Trophoblast cell (in vitro differentiated cells and primary cell): ENCODE data around the gene HECTD4.
"Not testable (repeated sequence)": the region's sequence is repeated elsewhere in the genome, so short reads cannot be mapped to it uniquely, and the experiment has no call there.

Source experiments
- DNase-seq, 2 donors: peaks; one replicate each; pipeline ENCODE4 v3.0.0-alpha.2; 2016
- H2AFZ ChIP-seq: 2 replicates; pipeline ENCODE4 v1.6.1; 2013; ENCODE audit warnings: low read length, moderate library complexity, mild to moderate bottlenecking; ENCODE audit not compliant: insufficient read depth, poor library complexity
- H2AK5ac ChIP-seq: 2 replicates; pipeline ENCODE4 v1.6.1; 2013; ENCODE audit warnings: mild to moderate bottlenecking, low read length
- H2BK120ac ChIP-seq: 2 replicates; pipeline ENCODE4 v1.6.1; 2013; ENCODE audit warnings: low read length, mild to moderate bottlenecking, moderate library complexity; ENCODE audit not compliant: insufficient read depth, poor library complexity
- H2BK12ac ChIP-seq: 2 replicates; pipeline ENCODE4 v1.6.1; 2013; ENCODE audit warnings: mild to moderate bottlenecking, low read length, moderate library complexity
- H2BK5ac ChIP-seq: 2 replicates; pipeline ENCODE4 v1.6.1; 2013; ENCODE audit warnings: low read length, low read depth, moderate library complexity, mild to moderate bottlenecking; ENCODE audit not compliant: poor library complexity
- H3K14ac ChIP-seq: 2 replicates; pipeline ENCODE4 v1.6.1; 2013; ENCODE audit warnings: mild to moderate bottlenecking, low read length
- H3K18ac ChIP-seq: 2 replicates; pipeline ENCODE4 v1.6.1; 2013; ENCODE audit warnings: mild to moderate bottlenecking, low read length
- H3K23ac ChIP-seq: 2 replicates; pipeline ENCODE4 v1.6.1; 2013; ENCODE audit warnings: low read length
- H3K27ac ChIP-seq: 2 replicates; pipeline ENCODE4 v1.5.1; 2013; ENCODE audit warnings: low read depth, mild to moderate bottlenecking, inconsistent platforms, low read length, moderate library complexity
- H3K27me3 ChIP-seq: 2 replicates; pipeline ENCODE4 v1.6.1; 2013; ENCODE audit warnings: inconsistent platforms, mild to moderate bottlenecking, low read length, moderate library complexity; ENCODE audit not compliant: insufficient read depth
- H3K36me3 ChIP-seq, 2 experiments: 1 replicate in 1 of 2; 2 replicates in 1 of 2; pipeline ENCODE4 v1.6.1; 2013; ENCODE audit warnings: low read length in 2 of 2, mild to moderate bottlenecking in 2 of 2, moderate library complexity in 1 of 2; ENCODE audit not compliant: insufficient read depth in 2 of 2, control insufficient read depth in 1 of 2
- H3K4ac ChIP-seq: 2 replicates; pipeline ENCODE4 v1.6.1; 2013; ENCODE audit warnings: low read depth, mild to moderate bottlenecking, low read length, moderate library complexity
- H3K4me1 ChIP-seq, 2 experiments: 1 replicate in 1 of 2; 2 replicates in 1 of 2; pipeline ENCODE4 v1.6.1; 2013; ENCODE audit warnings: low read length in 2 of 2, mild to moderate bottlenecking in 2 of 2, moderate library complexity in 1 of 2; ENCODE audit not compliant: insufficient read depth in 2 of 2, control insufficient read depth in 1 of 2
- H3K4me2 ChIP-seq: 2 replicates; pipeline ENCODE4 v1.6.1; 2013; ENCODE audit warnings: inconsistent platforms, mild to moderate bottlenecking, low read length, moderate library complexity
- H3K4me3 ChIP-seq: 2 replicates; pipeline ENCODE4 v1.5.1; 2013; ENCODE audit warnings: mild to moderate bottlenecking, low read depth, low read length, inconsistent platforms
- H3K79me1 ChIP-seq: one replicate; pipeline ENCODE4 v1.6.1; 2013; ENCODE audit warnings: low read length
- H3K79me2 ChIP-seq: 2 replicates; pipeline ENCODE4 v1.6.1; 2013; ENCODE audit warnings: low read length, mild to moderate bottlenecking; ENCODE audit not compliant: control insufficient read depth, insufficient read depth, poor library complexity
- H3K9ac ChIP-seq: 2 replicates; pipeline ENCODE4 v1.6.1; 2013; ENCODE audit warnings: mild to moderate bottlenecking, low read length
- H3K9me3 ChIP-seq: 2 replicates; pipeline ENCODE4 v1.6.1; 2013; ENCODE audit warnings: low read depth, mild to moderate bottlenecking, control low read depth, inconsistent platforms, low read length; ENCODE audit not compliant: insufficient read depth
- H4K12ac ChIP-seq: 2 replicates; pipeline ENCODE4 v1.6.1; 2013; ENCODE audit warnings: low read depth, mild to moderate bottlenecking, low read length, moderate library complexity
- H4K8ac ChIP-seq: 2 replicates; pipeline ENCODE4 v1.6.1; 2013; ENCODE audit warnings: low read depth, mild to moderate bottlenecking, low read length, moderate library complexity
- H4K91ac ChIP-seq: one replicate; pipeline ENCODE4 v1.6.1; 2013; ENCODE audit warnings: low read depth, mild to moderate bottlenecking, low read length, moderate library complexity
- WGBS: extraction: QIAGEN DNeasy Blood & Tissue Kit; methylation state at CpG from one replicate; pipeline ENCODE4 v1.1.7; 2013; ENCODE audit warnings: missing lambda C conversion rate; ENCODE audit not compliant: insufficient read length, insufficient coverage; ENCODE audit errors: extremely low coverage; 5-methylcytosine and 5-hydroxymethylcytosine counted together

The HECTD4 gene

GRCh38 chr12:112352921-112353320, 29.3 kb downstream of the HECTD4 start:
- Histone ChIP-seq H3K27ac (no peak overlapping the region), H2AFZ (no peak overlapping the region), H3K4me1 (no peaks in the 10 kb centered on the region), H3K23ac (no peak overlapping the region), H4K91ac (no peak overlapping the region), H3K4me2 (no peak overlapping the region), H3K79me1 (no peaks in the 10 kb centered on the region), H3K79me2 (no peaks in the 10 kb centered on the region), H3K4ac (no peak overlapping the region), H4K8ac (no peak overlapping the region), H4K12ac (no peak overlapping the region), H3K36me3 (no peaks in the 10 kb centered on the region), H3K14ac (no peak overlapping the region), H2BK120ac (no peak overlapping the region), H3K27me3 (no peaks in the 10 kb centered on the region), H3K4me3 (no peak overlapping the region), H3K9ac (no peak overlapping the region), H2BK12ac (no peak overlapping the region), H3K18ac (no peak overlapping the region), H2BK5ac (no peak overlapping the region), H2AK5ac (no peak overlapping the region), H3K9me3 (no peaks in the 10 kb centered on the region)
- DNase-seq: peak in 1 of 2 donors; percentile 63
- WGBS: no CpG with 5 or more reads among the region's 1 CpG

GRCh38 chr12:112350593-112351592, 31.3 kb downstream of the HECTD4 start:
- H4K8ac ChIP-seq: no peak overlapping the region
- H3K36me3 ChIP-seq: no peaks in the 10 kb centered on the region
- no peak overlapping the region for H4K91ac ChIP-seq
- no peak overlapping the region for H2BK120ac ChIP-seq
- no peaks in the 10 kb centered on the region for H3K9me3 ChIP-seq
- no peak overlapping the region for H3K9ac ChIP-seq
- no peak overlapping the region for H3K27ac ChIP-seq
- H3K4me3 ChIP-seq: no peak overlapping the region
- no peaks in the 10 kb centered on the region for H3K27me3 ChIP-seq
- H4K12ac ChIP-seq: no peak overlapping the region
- WGBS: no CpG with 5 or more reads among the region's 3 CpGs
- H2AFZ ChIP-seq: no peak overlapping the region
- no peak overlapping the region for H3K4me2 ChIP-seq
- no peak for DNase-seq
- no peak overlapping the region for H3K14ac ChIP-seq
- H2AK5ac ChIP-seq: no peak overlapping the region
- H3K23ac ChIP-seq: no peak overlapping the region
- no peaks in the 10 kb centered on the region for H3K79me1 ChIP-seq
- no peak overlapping the region for H3K18ac ChIP-seq
- H3K4ac ChIP-seq: no peak overlapping the region
- H2BK12ac ChIP-seq: no peak overlapping the region
- no peak overlapping the region for H2BK5ac ChIP-seq
- H3K79me2 ChIP-seq: no peaks in the 10 kb centered on the region
- peaks cover 2 to 3% of the 10 kb centered on the region in 2 experiments for H3K4me1 ChIP-seq

- H3K4me1 ChIP-seq: peaks cover 2 to 3% of the 10 kb centered on the region in 2 experiments
- H3K14ac ChIP-seq: no peak overlapping the region
- H4K8ac ChIP-seq: no peak overlapping the region
- H3K4me2 ChIP-seq: no peak overlapping the region
- no peaks in the 10 kb centered on the region for H3K9me3 ChIP-seq
- no peaks in the 10 kb centered on the region for H3K79me1 ChIP-seq
- no peak for DNase-seq
- H3K4me3 ChIP-seq: no peak overlapping the region
- no peak overlapping the region for H2AFZ ChIP-seq
- no peak overlapping the region for H2AK5ac ChIP-seq
- no peaks in the 10 kb centered on the region for H3K36me3 ChIP-seq
- no CpG with 5 or more reads among the region's 2 CpGs for WGBS
- no peak overlapping the region for H3K27ac ChIP-seq
- H3K18ac ChIP-seq: no peak overlapping the region
- H3K79me2 ChIP-seq: no peaks in the 10 kb centered on the region
- H2BK5ac ChIP-seq: no peak overlapping the region
- no peak overlapping the region for H4K12ac ChIP-seq
- H3K23ac ChIP-seq: no peak overlapping the region
- H3K9ac ChIP-seq: no peak overlapping the region
- no peak overlapping the region for H2BK12ac ChIP-seq
- H4K91ac ChIP-seq: no peak overlapping the region
- no peak overlapping the region for H3K4ac ChIP-seq
- no peaks in the 10 kb centered on the region for H3K27me3 ChIP-seq
- H2BK120ac ChIP-seq: no peak overlapping the region
Measured at GRCh38 chr12:112349431-112349830, 32.8 kb downstream of the HECTD4 start.

- H3K36me3 ChIP-seq: not testable (repeated sequence)
Measured at GRCh38 chr12:112348926-112349325, 33.3 kb downstream of the HECTD4 start.

More at GRCh38 chr12:112348926-112349325, 33.3 kb downstream of the HECTD4 start:
- H2AFZ ChIP-seq, H2BK120ac ChIP-seq, H3K79me2 ChIP-seq, DNase-seq, H3K27ac ChIP-seq, H2BK5ac ChIP-seq, H3K4me3 ChIP-seq, H4K91ac ChIP-seq, H4K8ac ChIP-seq, H3K4me1 ChIP-seq, H2BK12ac ChIP-seq, H3K4ac ChIP-seq, H2AK5ac ChIP-seq, H3K79me1 ChIP-seq, H3K9ac ChIP-seq, H4K12ac ChIP-seq, H3K4me2 ChIP-seq, H3K18ac ChIP-seq, H3K9me3 ChIP-seq, H3K23ac ChIP-seq, H3K27me3 ChIP-seq, H3K14ac ChIP-seq: not testable (repeated sequence)
- WGBS: no CpG with 5 or more reads among the region's 6 CpGs
